Measurements from ENCODE around the gene AVEN.

The AVEN gene

DNA sequence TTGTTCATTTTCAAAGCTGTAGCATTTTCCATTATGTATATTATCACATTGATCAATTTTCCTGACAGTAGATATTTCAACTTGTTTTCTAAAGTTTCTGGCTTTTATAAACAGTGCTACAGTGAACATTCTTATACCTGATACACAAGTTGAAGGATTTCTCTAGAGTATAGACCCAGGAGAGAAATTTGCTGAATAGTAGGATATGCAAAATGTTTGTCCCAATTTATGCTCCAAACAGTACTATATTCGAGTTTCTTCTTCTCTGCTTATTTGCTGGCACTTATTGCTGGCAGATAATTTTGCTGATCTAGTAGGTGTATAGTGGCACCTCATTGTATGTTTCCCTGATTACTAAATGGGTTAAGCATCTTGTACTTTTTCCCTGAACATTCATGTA lies 187.9 kb downstream of the AVEN start:
- H3K27me3 ChIP-seq: no peaks in the 10 kb centered on the region
- no peak for TF ChIP-seq CTCF (IDR thresholded peaks at IDR 0.05; ENCODE audit: low read depth, low read length)

DNA sequence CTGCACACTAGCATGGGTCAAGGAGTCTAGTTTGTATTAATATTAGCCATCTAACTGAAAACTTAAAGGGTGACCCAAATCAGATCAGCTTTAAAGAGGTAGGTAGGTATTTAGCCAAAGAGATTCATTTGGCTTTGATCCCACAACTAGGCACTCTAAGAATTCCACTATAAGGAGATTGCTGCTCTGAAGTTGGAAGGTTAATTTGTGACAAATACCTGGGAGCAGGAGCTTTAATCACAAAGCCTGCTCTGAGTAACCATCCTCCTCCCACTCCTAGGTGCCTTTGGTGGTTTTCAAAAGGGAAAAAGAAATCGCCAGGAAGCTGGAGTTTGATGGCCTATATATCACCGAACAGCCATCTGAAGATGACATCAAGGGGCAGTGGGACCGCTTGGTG lies 191.0 kb downstream of the AVEN start:
- H3K9me3 ChIP-seq: no peaks in the 10 kb centered on the region
- H3K4me3 ChIP-seq (ENCODE audit: low read depth, low read length): no peak overlapping the region
- peaks cover 8% of the 10 kb centered on the region for H3K4me1 ChIP-seq
- no peaks in the 10 kb centered on the region for H3K27me3 ChIP-seq
- no peak for TF ChIP-seq CTCF (IDR thresholded peaks at IDR 0.05; ENCODE audit: low read depth, low read length)
- no peaks in the 10 kb centered on the region for H3K36me3 ChIP-seq
- no peak for DNase-seq

More for the DNA sequence above, 187.9 kb downstream of the AVEN start:
- H3K36me3 ChIP-seq: no peaks in the 10 kb centered on the region
- H3K9me3 ChIP-seq: no peaks in the 10 kb centered on the region
- H3K4me1 ChIP-seq: peaks cover 8% of the 10 kb centered on the region
- DNase-seq: no peak
- no peak overlapping the region for H3K4me3 ChIP-seq (ENCODE audit: low read depth, low read length)

GRCh38 chr15:33846862-33847261 lies 192.1 kb downstream of the AVEN start:
- TF ChIP-seq CTCF (IDR thresholded peaks at IDR 0.05; ENCODE audit: low read depth, low read length): no peak
- H3K27me3 ChIP-seq: no peaks in the 10 kb centered on the region
- DNase-seq: no peak
- H3K36me3 ChIP-seq: no peaks in the 10 kb centered on the region
- H3K9me3 ChIP-seq: no peaks in the 10 kb centered on the region
- no peaks in the 10 kb centered on the region for H3K4me1 ChIP-seq
- H3K4me3 ChIP-seq (ENCODE audit: low read depth, low read length): no peak overlapping the region

GRCh38 chr15:33846142-33846541 lies 192.9 kb downstream of the AVEN start:
- DNase-seq: no peak
- no peak for TF ChIP-seq CTCF (IDR thresholded peaks at IDR 0.05; ENCODE audit: low read depth, low read length)
- no peaks in the 10 kb centered on the region for H3K36me3 ChIP-seq
- H3K27me3 ChIP-seq: no peaks in the 10 kb centered on the region
- no peaks in the 10 kb centered on the region for H3K4me1 ChIP-seq
- no peaks in the 10 kb centered on the region for H3K9me3 ChIP-seq
- no peak overlapping the region for H3K4me3 ChIP-seq (ENCODE audit: low read depth, low read length)

GRCh38 chr15:33844597-33844996 lies 194.4 kb downstream of the AVEN start:
- Histone ChIP-seq H3K27me3 (no peaks in the 10 kb centered on the region), H3K36me3 (no peaks in the 10 kb centered on the region), H3K4me1 (no peaks in the 10 kb centered on the region), H3K4me3 (ENCODE audit: low read depth, low read length) (no peak overlapping the region), H3K9me3 (no peaks in the 10 kb centered on the region)
- TF ChIP-seq CTCF (IDR thresholded peaks at IDR 0.05; ENCODE audit: low read depth, low read length): no peak
- DNase-seq: no peak

DNA sequence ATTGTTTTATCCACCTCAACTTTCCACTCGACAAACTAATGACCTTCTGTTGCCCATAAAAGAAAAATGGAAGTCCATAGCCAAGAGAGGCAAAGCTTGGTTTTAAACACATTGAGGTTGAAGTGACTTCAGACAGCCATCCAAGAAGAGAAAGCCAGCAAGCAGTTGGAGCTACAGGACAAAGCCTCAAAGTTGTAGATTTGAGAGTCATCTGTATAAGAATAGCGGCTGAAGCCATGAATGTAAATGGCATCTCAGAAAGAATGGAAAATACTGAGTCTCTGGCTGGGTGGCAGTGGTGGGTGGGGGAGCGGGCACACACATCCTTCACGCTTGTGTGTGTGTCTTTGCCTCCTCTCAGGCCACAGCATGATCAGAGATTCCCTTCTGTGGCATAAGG lies 194.8 kb downstream of the AVEN start:
- no peaks in the 10 kb centered on the region for H3K4me1 ChIP-seq
- no peak for DNase-seq
- no peaks in the 10 kb centered on the region for H3K36me3 ChIP-seq
- H3K9me3 ChIP-seq: no peaks in the 10 kb centered on the region
- no peak overlapping the region for H3K4me3 ChIP-seq (ENCODE audit: low read depth, low read length)
- no peak for TF ChIP-seq CTCF (IDR thresholded peaks at IDR 0.05; ENCODE audit: low read depth, low read length)
- H3K27me3 ChIP-seq: no peaks in the 10 kb centered on the region
